NCI-H2107 treated with DMSO at 0.1 percent for 48 hours (cell line): Measurements from ENCODE around the gene UBE2E2.

Experiments used
- DNase-seq: peaks from one replicate; lab custom pipeline; 2025; ENCODE audit not compliant: unreplicated experiment; lab: John Stamatoyannopoulos, UW

Gene UBE2E2

DNA sequence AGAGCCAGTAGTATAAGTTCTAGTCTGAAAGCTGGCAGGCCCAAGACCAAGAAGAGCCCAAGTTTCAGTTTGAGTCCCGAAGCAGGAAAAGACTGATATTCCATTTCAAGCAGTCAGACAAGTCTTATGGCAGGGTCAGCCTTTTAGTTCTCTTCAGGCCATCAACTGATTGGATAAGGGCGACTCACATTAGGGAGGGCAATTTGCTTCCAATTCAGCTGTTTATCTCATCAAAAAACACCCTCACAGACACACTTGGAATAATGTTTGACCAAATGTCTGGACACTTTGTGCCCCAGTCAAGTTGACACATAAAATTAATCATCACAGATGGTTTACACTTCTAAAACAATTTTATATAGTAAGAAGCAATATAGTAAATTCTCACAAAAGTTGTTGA is 69.7 kb downstream of the UBE2E2 start:
- no peak for DNase-seq

DNA sequence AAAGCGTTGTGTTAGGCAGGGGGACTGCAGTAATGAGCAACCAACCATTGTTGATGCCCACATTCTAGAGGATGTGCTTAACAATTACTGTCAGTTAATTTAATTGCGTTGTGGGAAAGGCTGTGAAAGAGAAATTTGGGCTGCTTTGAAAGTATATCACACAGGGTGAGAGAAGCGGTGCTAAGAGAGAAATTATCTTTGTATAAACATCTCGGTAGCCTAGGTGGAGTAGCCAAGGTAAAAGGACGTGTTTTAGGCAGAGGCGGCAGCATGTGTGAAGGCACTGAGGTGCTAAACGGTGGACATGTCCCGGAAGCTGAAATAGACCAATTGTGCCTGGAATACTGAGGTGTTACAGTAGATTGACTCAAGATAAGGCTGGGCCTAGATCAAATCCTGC is 71.9 kb downstream of the UBE2E2 start:
- no peak for DNase-seq

DNA sequence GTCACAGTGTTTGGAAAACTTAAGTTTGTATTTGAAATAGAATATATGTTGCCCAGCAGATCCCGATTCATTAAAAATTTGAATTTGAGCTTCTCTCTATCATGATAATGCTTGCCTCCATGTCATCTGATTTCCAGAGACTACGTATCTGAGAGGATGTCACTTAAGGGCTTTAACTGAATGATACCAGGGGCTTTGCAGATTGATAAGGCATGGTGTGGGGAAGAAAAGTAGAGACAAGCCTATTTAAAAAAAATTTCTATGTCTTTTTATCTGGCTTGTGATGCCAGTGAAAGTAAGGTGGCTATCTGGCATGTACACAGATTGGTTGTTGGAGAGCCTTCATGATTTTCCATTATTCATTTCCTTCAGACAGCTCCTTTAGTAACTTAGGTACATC is 72.7 kb downstream of the UBE2E2 start:
- DNase-seq, result no peak

DNA sequence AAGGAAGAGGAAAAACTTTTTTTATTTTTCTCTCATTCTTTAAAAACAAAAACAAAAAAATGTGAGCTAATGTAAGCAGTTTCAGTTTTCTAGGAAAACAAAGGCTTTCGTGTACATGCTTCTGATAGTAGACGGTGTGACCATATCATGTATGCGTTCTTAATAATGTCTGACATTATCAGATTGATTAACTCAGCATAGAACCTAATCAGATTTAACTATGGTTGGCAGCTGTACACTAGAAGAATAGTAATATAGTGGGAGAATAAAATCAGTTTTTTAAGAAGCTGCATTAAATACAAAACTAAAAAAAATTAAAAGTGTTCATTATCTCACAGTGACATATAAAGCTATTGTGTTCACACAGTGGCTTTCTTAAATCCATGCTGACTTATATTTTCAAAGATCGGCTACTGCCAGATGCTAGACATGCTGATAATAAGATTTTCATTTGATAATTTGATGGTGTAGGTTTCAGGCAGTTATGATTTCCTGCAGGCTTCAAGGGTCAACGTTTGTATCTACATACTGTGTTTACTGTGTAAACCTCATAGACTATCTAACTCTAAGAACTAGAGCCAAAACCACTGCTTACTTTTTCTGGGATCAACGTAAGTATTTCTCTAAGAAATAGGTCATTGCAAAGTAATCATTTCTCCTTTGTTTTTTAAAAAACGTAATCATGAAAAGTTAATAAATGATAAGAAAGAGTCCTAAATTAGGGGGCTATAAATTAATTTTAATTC is 74.0 kb downstream of the UBE2E2 start:
- no peak for DNase-seq

DNA sequence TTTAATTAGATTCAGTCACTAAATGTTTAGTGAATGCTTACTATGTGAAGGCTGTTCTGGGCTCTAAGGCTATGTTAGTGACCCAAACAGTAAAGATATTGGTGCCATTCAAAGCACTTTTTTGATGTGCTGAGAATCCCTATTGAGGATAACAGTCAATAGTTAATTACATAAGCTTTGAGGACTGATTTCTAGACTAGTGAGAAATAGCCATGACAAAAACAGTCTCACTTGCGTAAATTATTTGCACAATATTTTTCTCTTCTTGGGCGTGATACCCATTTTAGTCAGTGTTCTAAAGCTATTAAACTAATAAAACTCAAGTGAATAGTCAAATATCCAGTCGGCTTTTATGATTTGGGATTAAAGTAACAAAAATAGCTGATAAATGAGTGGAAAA is 74.6 kb downstream of the UBE2E2 start:
- no peak for DNase-seq

DNA sequence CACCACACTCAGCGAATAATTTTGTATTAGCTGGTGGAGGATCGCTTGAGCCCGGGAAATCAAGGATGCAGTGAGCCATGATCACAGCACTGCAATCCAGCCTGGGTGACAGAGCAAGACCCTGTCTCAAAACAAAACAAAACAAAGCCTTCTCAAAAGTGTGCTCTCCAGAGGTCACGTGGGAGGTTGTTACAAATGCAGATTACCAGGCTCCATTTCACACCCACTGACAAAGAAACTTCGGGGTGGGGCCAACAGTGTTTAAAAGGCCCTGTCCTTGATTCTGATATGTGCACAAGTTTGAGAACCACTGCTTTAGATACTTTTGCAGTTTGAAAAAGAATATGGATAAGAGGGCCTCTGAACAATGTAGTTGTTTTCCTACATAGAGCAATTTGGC is 80.5 kb downstream of the UBE2E2 start:
- no peak for DNase-seq

DNA sequence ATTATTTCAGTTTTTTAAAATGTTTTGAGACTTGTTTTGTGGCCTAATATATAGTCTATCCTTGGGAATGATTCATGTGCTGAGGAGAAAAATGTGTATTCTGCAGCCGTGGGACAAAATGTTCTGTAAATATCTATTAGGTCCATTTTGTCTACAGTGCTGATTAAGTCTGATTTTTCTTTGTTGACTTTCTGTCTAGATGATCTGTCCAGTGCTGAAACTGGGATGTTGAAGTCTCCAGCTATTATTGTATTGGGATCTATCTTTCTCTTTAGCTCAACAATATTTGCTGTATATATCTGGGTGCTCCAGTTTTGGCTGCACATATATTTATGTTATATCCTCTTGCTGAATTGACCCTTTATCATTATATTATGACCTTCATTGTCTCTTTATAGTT is 85.2 kb downstream of the UBE2E2 start:
- DNase-seq, result no peak

DNA sequence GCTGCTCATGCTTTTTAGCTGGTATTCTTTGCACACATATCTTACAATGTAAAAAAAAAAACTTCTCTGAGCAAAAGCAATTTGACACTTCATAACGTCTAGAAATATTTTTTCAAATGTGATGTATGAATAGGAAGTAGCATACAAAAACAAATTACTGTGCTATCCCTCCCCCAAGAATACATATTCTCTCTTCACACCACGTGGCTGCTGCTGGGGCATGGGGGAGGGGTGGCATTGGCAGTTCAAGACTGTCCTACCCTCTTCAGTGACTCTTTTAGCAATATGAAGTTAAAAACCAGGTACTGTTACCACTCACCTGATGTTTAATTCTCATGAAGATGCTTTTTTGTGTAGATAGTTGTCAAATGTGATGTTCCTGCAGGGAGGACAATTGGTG is 85.6 kb downstream of the UBE2E2 start:
- DNase-seq, result no peak

DNA sequence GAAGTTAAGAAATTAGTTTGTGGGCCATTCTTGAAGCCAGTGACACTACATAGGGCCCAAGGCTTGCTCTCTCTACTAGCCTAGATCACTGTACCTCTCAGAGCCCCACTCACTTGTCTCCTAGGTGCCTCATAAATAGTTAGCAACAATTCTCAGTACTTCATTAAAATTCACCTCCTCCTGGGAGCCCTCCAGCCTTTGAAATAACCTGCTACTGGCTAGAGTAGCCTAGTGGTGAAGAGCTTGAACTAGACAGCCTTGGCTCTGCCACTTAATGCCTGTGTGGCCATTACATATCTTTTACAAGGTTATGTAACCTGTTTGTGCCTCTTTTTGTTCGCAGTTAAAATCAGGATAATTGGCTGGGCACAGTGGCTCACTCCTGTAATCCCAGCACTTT is 89.3 kb downstream of the UBE2E2 start:
- DNase-seq, result no peak

DNA sequence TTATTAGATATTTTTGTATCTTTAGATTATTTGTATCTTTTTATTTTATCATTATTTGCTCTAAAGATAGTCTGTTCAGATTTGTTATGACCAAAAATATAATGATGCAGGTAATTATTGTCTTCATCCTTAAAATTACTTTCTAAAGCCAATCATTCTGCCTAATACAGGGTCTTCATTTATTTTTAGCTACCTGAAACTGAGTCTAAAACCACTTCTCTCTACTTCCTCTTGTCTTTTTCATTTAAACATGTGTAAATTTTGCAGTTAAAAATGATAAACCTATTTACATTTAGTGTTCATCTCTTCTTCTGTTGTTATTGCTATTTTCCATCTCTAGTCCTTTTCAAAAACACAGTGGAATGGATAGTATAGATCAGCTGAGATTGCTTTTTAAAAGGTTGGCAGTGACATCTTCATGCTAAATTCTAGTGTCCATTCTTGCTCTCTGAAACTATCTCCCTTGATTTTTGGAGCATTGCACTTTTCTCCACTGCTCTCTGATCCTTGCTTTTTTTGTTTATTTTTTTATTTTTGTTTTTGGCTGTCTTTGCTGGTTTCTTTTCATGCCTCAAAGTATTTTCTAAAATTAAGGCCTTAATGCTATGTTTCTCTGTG is 91.8 kb downstream of the UBE2E2 start:
- no peak for DNase-seq

DNA sequence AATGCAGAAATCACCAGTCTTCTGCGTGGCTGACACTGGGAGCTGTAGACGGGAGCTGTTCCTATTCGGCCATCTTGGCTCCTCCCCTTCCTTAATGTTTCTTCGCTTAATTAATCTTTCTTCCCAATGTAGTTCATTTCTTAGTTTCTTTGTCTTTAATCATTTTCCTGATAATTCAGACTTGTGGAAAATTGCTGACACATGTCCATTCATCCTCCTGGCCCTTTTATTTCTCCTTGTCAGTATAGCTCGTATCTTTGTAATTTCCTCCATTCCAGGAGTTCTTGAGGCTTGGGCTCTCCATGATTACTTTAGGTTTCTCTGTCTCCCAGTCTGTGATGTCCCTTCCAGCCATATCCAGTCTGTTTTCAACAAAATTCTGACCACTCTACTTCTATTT is 98.7 kb downstream of the UBE2E2 start:
- DNase-seq, result no peak

DNA sequence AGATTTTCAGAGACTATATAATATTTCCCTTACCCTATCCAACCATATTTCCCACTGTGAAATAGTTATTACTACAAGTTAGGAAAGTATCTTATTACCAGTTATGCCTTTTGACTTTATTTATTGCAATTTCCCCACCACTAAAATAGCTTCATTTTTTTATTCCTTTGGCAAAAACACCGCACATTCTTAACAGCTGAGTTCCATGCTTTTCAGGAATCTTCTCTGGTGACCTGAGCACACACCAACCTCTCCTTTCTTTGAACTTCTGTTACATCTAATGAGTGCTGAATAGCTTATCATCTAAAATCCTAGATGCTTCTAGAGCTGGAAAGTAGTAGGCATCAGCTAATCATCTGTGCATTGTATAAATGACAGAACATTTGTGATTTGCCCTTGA is 99.1 kb downstream of the UBE2E2 start:
- no peak for DNase-seq

DNA sequence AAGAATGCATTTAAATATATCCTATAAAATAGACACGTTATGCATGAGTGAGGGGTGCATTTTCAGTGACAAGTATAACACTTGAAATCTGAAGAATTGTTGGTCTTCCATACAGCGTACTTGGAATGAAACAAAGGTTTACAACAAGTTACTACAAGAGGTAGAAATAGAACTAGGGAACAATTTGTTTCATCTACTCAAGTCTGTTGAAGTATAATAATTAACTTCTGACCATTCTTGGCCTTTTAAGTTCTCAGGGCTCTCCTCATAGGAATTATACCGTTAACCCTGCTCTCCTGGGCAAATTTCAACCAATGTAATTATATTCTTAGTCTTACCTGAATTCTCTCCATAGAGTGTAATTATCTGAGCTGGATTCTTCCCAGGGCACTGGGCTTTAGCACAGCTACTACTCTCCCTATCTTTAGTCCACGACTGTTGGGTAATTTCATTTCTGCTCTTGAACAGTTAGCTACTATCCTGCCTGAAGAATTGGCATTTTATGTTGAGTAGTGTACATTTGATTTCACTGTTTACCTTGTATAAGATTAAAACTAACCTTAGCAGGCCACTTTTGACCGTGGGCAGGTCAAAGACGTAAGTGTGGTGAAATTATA is 100.6 kb downstream of the UBE2E2 start:
- DNase-seq, result no peak

DNA sequence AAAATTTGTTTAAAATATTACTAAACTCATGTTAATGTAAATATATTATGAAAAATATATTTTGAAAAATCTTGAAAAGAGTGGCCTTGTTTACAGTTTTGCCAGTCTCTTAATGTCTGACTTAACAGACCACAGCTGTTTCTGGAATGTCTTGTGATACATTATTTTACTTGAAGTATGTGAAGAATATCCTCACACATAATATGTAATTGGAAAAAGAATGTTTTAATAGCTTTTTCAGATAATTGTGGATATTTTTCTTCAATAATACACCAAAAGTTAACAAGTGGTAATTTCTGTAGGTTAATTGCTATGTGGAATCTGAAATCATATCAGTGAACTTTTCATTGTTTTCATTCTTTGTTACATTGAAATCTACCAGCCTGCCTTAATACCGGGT is 101.3 kb downstream of the UBE2E2 start:
- no peak for DNase-seq

DNA sequence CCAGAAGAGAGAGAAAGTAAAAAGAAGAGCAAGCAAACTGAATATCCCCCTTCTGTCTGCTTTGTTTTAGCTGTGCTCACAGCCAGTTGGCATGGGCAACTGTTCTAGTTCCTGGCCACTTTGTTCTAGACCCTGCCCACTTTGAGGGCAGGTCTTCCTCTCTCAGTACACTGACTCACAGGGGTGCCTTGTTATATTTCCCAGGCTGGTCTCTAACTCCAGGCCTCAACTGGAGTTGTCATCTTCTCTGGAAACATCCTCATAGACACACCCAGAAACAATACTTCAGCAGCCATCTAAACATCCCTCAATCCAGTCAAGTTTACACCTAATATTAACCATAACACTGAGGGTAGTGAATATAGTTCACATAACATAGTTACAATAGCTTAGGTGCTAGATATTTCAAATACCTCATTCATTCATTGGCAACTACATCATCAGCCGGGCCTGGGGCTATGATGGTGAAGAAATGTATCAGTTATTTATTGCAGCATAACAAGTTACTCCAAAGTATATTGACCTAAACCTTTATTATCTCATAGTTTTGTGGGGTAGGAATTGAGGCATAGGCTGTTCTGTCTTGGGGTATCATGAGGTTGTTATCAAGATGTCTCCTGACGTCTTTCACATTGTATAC is 106.0 kb downstream of the UBE2E2 start:
- no peak for DNase-seq

DNA sequence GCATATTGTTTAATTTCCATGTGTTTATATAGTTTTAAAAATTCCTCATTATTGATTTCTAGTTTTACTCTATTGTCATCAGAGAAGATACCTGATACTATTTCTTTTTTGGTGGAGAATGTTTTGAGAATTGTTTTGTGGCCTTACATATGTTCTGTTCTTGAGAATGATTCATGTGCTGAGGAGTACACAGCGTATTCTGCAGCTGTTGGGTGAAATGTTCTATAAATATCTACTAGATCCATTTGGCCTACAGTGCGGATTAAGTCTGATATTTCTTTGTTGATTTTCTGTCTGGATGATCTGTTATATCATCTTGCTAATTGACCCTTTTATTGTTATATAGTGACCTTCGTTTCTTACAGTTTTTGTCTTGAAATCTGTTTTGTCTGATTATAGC is 109.7 kb downstream of the UBE2E2 start:
- DNase-seq, result no peak

DNA sequence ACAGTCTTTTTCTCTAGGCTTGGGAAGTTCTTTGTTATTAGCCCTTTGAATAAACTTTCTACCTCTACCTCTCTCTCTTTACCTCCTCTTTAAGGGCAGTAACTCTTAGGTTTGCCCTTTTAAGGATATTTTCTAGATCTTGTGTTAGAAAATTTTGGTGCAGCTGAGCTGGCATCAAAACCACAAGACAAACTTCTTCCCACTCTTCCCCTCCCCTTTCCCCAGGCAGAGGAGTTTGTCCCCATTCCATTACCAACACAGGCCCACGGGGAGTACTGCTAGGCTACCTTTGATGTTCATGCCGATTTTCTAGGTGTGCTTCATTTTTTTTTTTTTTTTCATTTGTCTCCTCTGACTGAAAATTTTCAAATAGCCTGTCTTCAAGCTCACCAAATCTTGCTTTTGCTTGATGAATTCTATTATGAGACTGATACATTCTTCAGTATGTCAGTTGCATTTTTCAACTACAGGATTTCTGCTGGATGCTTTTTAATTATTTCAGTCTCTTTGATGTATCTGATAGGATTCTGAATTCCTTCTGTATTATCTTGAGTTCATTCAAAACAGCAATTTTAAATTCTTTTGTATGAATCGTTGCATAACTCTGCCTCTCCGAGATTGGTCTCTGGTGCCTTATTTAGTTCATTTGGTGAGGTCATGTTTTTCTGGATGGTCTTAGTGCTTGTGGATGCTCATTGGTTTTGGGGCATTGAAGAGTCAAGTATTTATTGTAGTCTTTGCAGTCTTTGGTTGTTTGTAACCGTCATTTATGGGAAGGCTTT is 112.0 kb downstream of the UBE2E2 start:
- no peak for DNase-seq

DNA sequence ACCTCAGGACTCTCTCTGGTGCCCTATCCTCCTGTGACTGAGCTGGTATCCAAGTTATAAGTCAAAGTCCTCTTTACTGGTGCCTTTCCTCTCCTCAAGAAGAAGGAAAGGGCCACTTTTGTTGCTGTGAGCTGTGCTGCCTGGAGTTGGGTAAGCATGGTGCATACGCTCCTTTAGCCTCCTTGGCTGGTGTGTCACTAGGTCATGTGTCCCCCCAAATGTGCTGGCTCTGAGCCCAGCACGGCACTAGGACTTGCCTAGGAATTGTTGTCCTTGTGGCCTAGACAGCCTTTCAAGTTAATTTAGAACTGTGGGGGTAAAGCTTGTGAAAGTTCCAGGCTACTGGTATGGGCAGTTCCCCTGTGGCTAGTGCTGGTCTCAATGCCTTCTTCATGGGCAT is 113.8 kb downstream of the UBE2E2 start:
- no peak for DNase-seq

DNA sequence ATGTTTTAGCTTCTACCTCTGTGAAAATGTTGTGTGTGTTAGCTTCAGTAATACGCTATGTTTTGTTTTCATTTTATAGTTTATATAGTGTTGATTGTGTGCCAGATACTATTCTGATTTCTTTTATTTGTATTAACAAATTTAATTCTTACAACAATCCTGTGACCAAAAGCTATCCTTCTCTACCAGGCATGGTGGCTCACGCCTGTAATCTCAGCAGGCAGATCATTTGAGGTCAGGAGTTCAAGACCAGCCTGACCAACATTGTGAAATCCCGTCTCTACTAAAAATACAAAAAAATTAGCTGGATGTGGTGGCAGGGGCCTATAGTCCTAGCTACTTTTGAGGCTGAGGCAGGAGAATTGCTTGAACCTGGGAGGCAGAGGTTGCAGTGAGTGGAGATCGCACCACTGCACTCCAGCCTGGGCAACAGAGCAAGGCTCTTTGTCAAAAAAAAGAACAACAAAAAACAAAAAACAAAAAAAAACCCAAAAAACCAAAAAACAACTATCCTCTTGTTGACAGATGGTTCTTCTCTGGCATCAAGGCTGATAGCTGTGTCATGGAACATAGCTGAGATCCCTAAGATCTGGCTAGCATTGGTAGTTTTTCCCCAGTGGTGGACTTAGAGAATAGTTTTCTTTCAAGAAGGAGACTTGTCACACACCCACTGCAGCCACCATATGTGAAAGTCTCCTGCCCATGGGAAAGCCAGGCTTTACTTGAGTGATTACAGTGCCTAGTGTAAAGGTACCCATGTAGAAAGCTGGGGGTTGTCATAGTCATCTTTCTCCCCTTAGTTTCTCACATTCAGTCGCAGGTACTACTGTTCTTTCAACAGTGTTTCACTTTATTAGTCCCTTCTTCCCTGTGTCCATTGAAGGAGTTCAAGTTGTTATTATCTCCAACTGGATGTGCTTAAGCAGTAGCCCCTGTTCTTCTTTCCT is 116.5 kb downstream of the UBE2E2 start:
- no peak for DNase-seq
